GM21423 (cell line): ENCODE measurements around the gene PPP1R12B.
"Not testable (repeated sequence)": the region's sequence is repeated elsewhere in the genome, so short reads cannot be mapped to it uniquely, and the experiment has no call there.

Source experiments
- ATAC-seq: cut with Tn5 transposase; IDR thresholded peaks from one replicate; pipeline ENCODE4 v1.9.1; 2021; ENCODE audit warnings: mild to moderate bottlenecking, moderate library complexity; ENCODE audit not compliant: unreplicated experiment

PPP1R12B gene

DNA sequence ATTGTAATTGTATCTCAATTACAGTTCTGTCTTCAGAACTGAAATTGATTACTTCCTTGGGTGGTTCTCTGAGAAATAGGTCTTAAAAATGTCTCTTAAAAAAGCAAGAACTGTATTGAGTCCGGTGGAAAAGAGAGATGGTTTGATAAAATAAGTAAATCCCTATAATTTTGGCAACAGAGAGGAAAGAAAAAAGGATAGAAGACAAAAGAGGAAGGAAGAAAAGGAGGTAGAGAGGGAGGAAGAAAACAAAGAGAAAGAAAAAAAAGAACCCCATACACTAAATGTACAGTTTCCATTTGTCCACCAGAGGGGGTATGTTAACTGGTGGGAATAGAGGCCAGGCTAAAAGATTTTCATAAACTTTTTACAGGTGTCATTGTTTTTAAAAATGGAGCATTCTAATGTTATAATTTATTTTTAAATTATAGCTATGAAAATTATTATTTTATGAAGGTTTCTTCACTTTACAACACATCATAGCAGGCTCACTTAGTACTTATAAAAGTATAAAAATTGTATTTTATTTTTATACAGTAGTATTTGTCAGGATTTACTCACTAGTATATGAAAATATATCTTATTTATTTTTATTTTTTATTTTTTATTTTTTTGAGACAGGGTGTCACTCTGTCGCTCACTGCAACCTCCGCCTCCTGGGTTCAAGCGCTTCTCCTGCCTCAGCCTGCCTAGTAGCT, 4.7 kb upstream of the PPP1R12B start:
- no peak for ATAC-seq

DNA sequence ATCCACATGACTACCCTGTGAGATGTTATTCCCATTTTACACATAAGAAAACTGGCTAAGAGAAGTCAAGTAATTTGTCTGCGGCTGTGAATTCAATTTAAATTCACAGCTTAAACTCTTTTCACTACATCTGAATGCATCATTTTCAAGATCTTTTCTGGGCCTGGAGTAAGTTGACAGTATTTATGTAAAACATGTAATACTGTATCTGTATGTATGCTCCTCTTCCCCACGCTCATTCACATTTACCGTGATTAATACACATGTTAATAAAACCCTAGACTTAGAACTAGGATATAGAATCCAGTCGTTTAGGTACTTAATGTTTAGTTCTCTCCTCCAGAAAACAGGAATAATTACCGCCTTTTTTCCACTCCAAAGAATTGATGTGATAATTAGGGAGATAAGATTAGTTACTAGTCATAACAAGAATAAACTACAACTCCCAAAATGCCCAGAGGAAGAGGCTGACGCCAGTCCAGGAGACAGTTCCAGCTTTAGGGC, 442 bp upstream of the PPP1R12B start:
- no peak for ATAC-seq

DNA sequence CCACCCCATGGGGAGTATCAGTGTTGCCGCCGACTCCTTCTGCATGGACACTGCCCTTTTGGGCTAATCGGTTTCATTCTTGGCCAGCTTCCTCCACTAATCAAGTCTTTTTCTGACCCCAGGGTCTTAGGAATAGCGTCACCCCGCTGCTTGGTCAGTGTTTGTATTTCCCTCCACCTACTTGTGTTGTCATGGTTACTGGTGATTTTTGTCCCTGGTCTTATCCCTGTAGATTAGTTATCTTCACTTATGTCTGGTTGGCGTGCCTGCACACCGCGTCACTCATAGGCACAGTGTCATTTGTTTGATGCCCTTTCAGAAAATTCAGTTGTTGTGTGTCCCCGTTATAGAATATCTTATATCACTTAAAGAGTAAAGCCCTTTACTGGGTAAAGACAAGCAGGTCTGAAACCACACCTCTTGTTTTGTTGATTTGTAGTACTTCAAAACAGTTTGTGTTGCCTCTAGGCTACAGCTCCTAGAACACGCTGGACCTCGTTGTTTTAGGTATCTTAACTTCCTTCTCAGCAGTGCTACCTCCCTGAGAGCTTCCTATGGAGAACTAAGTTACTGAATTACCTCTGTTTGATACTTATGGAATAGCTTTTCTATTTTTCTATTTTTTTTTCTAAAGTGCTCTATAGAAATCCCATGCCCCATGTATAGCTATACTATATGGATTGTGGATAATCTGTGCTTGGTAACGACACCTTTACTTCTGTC, 868 bp downstream of the PPP1R12B start:
- ATAC-seq, result no peak

DNA sequence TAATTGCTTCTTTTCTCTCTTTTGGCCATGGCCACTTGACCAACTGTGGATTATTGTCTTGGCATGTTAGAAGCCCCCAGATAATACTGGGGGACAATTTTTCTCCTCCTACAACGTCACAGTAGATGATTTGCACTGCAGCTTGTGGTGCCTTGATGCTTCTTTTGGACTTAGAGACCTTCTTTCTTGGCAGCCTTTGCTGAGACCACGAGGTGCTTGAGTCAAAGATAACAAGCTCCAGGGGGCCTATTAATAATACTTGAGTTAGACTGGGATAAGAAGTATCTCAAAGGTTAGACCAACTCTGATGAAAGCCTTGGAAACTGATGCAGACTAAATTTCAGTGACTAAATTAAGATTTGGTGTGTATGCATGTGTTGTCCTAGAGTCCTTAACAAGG, 3.2 kb downstream of the PPP1R12B start:
- no peak for ATAC-seq

DNA sequence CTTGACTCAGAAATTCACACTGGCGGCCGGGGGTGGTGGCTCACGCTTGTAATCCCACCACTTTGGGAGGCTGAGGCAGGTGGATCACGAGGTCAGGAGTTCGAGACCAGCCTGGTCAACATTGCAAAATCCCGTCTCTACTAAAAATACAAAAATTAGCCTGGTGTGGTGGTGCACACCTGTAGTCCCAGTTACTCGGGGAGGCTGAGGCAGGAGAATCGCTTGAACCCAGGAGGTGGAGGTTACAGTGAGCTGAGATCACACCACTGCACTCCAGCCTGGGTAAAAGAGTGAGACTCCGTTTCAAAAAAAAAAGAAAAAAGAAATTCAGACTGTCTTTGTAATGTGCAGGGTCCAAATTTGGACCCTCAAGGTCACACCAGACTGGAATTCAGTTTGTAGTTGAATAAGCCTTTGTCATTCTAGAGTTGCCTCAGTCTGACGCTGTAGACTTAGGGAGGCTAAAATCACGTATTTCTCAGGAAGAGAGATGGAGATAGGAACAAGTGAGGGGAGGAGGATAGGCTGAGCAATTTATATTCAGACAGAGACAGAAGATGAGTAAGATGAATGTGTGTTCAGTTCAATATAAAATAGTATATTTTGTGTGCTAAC, 4.2 kb downstream of the PPP1R12B start:
- ATAC-seq, result not testable (repeated sequence)

- no peak for ATAC-seq
These were observed 7.5 kb downstream of the PPP1R12B start for GRCh38 chr1:202355944-202356553.

GRCh38 chr1:202357506-202357905, 9.0 kb downstream of the PPP1R12B start:
- ATAC-seq, result no peak

- ATAC-seq, result no peak
These were observed 12.7 kb downstream of the PPP1R12B start for GRCh38 chr1:202361224-202361623.

- no peak for ATAC-seq
These were observed 13.2 kb downstream of the PPP1R12B start for GRCh38 chr1:202361701-202362100.

DNA sequence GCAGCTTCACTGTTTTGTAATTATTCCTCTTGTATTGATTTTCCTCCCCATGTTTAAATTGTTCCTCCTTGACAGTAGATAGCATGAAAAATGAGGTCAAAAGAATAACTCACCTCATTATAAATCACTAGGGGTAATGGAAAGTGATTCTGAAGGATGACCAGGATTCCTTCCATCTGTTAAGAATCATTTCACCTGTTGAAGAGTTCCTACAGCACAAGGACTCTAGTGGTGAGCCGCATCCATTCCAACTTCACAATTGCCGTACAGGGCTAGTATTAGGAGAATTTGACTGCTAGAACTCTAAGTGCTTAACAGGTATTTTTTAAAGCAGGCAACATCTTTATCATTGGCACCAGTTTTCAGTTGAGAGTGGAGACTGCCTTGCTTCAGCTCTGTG, 13.7 kb downstream of the PPP1R12B start:
- no peak for ATAC-seq

DNA sequence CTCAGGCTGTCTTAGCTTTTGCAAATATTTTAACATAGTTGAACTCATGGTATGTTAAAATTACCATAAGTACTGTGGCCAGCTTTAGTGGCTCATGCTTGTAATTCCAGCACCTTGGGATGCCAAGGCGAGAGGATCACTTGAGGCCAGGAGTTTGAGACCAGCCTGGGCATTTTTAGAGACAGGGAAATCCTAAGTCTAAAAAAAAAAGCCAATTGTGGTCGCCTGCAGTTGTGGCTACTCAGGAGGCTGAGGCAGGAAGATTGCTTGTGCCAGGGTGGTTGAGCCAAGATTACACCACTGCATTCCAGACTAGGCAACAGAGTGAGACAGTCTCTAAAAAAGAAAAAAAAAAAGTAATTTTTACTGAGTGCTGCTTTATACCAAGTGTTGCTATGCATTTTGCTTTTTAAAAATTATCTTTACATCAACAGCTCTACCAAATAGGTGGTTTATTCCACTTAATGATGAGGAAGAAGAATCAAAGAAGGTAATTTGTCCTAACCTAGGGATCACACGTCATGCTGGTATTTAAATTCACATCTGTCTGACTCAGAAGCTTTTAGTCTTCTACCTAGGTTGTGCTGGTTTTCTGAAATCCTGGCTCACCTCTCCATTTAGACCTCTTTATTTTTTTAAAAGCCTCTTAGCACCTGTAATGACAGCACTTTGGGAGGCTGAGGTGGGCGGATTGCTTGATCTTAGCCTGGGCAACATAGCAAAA, 16.8 kb downstream of the PPP1R12B start:
- no peak for ATAC-seq

GRCh38 chr1:202367271-202367670, 18.8 kb downstream of the PPP1R12B start:
- ATAC-seq, result no peak

- not testable (repeated sequence) for ATAC-seq
These were observed 22.4 kb downstream of the PPP1R12B start for GRCh38 chr1:202370906-202371305.

DNA sequence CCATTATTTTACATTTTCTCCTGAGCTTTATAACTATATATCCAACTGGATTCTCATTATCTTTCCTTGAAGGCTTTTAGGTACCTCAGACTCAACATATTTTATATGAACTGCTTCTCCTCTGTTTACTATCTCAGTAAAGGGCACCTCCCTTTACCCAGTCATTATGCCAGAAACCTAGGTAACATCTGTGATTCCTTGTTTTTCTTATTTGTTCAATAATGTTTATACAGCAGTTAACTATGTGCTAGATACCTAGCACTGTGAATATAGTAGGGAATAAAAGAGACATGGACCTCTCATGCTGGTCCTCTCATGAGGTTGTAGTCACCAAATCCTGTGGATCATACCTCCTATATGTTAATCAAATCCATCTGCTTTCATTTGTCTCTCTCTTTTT, 25.6 kb downstream of the PPP1R12B start:
- ATAC-seq, result no peak

DNA sequence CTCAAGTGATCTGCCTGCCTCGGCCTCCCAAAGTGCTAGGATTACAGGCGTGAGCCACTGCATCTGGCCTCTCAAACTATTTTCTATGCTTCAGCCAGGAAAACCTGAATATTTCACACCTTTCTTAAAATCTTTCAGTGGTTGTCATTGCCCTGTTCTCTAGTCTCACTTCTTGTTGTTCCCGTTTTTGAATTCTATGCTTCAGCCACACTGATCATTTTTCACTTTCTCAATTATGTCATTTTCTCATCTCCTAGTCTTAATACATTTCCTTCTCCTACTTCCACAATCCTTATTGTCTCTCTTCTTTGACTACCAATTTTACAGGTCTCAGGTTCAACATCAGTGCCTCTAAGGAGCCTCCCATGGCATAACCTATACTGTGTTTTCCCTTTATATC, 26.7 kb downstream of the PPP1R12B start:
- not testable (repeated sequence) for ATAC-seq

DNA sequence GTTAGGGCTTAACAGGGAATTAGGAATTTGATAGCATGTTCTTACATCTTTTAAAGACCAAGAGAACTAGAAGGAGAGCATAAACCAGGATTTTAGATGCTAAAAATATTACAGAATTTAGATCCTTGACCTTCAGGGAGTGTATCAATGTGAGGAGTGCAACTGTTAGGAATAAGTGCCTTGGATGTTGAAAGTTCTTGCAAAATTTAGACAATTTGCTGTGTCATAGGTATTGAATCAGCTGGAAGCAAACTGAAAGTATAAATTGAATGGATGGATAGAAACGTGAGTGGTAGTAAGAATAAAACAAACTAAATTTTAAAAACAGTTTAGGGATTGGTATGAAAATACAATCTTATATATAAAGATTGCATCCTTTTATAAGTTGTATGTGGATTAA, 27.7 kb downstream of the PPP1R12B start:
- ATAC-seq, result no peak

GRCh38 chr1:202379884-202380529, 31.5 kb downstream of the PPP1R12B start:
- ATAC-seq, result not testable (repeated sequence)

- not testable (repeated sequence) for ATAC-seq
These were observed 32.0 kb downstream of the PPP1R12B start for GRCh38 chr1:202380535-202380934.

DNA sequence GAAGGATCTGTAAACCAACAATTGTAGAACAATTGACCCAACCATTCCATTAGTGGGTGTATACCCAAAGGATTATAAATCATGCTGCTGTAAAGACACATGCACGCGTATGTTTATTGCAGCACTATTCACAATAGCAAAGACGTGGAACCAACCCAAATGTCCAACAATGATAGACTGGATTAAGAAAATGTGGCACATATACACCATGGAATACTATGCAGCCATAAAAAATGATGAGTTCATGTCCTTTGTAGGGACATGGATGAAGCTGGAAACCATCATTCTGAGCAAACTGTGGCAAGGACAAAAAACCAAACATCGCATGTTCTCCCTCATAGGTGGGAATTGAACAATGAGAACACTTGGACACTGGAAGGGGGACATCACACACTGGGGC, 33.4 kb downstream of the PPP1R12B start:
- ATAC-seq, result not testable (repeated sequence)

- ATAC-seq, result not testable (repeated sequence)
These were observed 47.3 kb downstream of the PPP1R12B start for GRCh38 chr1:202395831-202396230.
